ENCODE results near the gene SLC6A18.

- no peak for TF ChIP-seq CTCF (IDR thresholded peaks at IDR 0.05)
- no peak for TF ChIP-seq POLR2AphosphoS5 (IDR thresholded peaks at IDR 0.05; ENCODE audit: insufficient read depth in 1 of 2, low read depth in 1 of 2)
- TF ChIP-seq POLR2A (IDR thresholded peaks at IDR 0.05) = no peak
These were observed 24.5 kb upstream of the SLC6A18 start for GRCh38 chr5:1200495-1201326.

Measured in vagina (tissue), 2 donors.